Measurements from ENCODE around the gene NELFA. TPM values are rescaled to one million over a fixed set of nuclear protein-coding genes. Genes with fewer than 3 reads are reported as not detected.

Gene NELFA
- total and polyA plus RNA-seq, 2 of the 4 experiments (the other 2 are of a cell fraction) = 4.3 to 21.9 TPM

GRCh38 chr4:2040391-2041238, 31.8 kb upstream of the NELFA start (continued):
- no peak for TF ChIP-seq MXI1 (IDR thresholded peaks at IDR 0.05; ENCODE audit: borderline replicate concordance, low read depth, low read length)

DNA sequence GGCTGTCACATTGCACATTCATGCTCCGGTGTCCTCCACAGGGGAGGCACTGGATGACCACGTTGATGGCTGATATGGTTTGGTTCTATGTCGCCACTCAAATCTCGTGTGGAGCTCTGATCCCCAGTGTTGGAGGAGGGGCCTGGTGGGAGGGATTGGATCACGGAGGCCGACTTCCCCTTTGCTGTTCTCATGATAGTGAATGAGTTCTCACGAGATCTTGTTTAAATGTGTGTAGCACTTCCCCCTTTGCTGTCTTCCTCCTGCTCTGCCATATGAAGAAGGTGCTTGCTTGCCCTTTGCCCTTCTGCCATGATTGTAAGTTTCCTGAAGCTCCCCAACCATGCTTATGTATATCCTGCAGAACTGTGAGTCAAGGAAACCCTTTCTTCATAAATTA, 28.1 kb upstream of the NELFA start:
- in situ Hi-C loops (cut with MboI; ENCODE audit: low sequenced_read_pairs) = no loop called here
- no peak for ATAC-seq (ENCODE audit: low read depth)
- no peak overlapping the region for H4K8ac ChIP-seq (ENCODE audit: low read depth in 2 of 2, low read length in 2 of 2)
- TF ChIP-seq RCOR1 (IDR thresholded peaks at IDR 0.05; ENCODE audit: insufficient replicate concordance, low read length) (no peak), SMC3 (IDR thresholded peaks at IDR 0.05; ENCODE audit: low read depth, low read length) (no peak), RFX5 (IDR thresholded peaks at IDR 0.05; ENCODE audit: low read depth, low read length) (no peak), MAZ (IDR thresholded peaks at IDR 0.05; ENCODE audit: borderline replicate concordance, low read depth, low read length) (no peak), CEBPB (IDR thresholded peaks at IDR 0.05; ENCODE audit: low read depth, low read length) (no peak), MAFK (IDR thresholded peaks at IDR 0.05; ENCODE audit: low read depth, low read length) (no peak), MXI1 (IDR thresholded peaks at IDR 0.05; ENCODE audit: borderline replicate concordance, low read depth, low read length) (no peak), BHLHE40 (IDR thresholded peaks at IDR 0.05; ENCODE audit: low read depth, low read length) (no peak), RAD21 (IDR thresholded peaks at IDR 0.05; ENCODE audit: low read length) (no peak), CHD1 (IDR thresholded peaks at IDR 0.05; ENCODE audit: low read depth, low read length) (no peak), POLR2A (IDR thresholded peaks at IDR 0.05; ENCODE audit: low read depth, low read length) (no peak)
- TF ChIP-seq, protein P1, sequence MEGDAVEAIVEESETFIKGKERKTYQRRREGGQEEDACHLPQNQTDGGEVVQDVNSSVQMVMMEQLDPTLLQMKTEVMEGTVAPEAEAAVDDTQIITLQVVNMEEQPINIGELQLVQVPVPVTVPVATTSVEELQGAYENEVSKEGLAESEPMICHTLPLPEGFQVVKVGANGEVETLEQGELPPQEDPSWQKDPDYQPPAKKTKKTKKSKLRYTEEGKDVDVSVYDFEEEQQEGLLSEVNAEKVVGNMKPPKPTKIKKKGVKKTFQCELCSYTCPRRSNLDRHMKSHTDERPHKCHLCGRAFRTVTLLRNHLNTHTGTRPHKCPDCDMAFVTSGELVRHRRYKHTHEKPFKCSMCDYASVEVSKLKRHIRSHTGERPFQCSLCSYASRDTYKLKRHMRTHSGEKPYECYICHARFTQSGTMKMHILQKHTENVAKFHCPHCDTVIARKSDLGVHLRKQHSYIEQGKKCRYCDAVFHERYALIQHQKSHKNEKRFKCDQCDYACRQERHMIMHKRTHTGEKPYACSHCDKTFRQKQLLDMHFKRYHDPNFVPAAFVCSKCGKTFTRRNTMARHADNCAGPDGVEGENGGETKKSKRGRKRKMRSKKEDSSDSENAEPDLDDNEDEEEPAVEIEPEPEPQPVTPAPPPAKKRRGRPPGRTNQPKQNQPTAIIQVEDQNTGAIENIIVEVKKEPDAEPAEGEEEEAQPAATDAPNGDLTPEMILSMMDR (conservative IDR thresholded peaks at IDR 0.05; ENCODE audit: low read depth, low read length) = no peak
- TF ChIP-seq, protein P2, sequence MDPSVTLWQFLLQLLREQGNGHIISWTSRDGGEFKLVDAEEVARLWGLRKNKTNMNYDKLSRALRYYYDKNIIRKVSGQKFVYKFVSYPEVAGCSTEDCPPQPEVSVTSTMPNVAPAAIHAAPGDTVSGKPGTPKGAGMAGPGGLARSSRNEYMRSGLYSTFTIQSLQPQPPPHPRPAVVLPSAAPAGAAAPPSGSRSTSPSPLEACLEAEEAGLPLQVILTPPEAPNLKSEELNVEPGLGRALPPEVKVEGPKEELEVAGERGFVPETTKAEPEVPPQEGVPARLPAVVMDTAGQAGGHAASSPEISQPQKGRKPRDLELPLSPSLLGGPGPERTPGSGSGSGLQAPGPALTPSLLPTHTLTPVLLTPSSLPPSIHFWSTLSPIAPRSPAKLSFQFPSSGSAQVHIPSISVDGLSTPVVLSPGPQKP (IDR thresholded peaks at IDR 0.05; ENCODE audit: borderline replicate concordance, low read depth, low read length) = no peak

More for the DNA sequence above, 28.1 kb upstream of the NELFA start:
- H3K14ac ChIP-seq (replicated peaks; ENCODE audit: low read depth, low read length) = no peak overlapping the region
- H3K27me3 ChIP-seq (ENCODE audit: control insufficient read depth, insufficient read depth, low read length) = peaks cover 49% of the 10 kb centered on the region
- no TSS peak for BruUV-seq (replicated peaks)
- H3K18ac ChIP-seq (ENCODE audit: low read depth, low read length) = no peak overlapping the region
- POLR2A ChIA-PET (ENCODE audit: unreplicated experiment) = no interaction called here
- no peak for DNase-seq
- H2BK15ac ChIP-seq (ENCODE audit: low read depth, low read length) = no peak overlapping the region
- no peak overlapping the region for H2BK20ac ChIP-seq (ENCODE audit: low read depth, low read length)
- no peak overlapping the region for H3K4ac ChIP-seq (ENCODE audit: low read depth, low read length)
- no peak overlapping the region for H2BK120ac ChIP-seq (ENCODE audit: low read depth, low read length)
- dilution Hi-C loops (cut with HindIII; ENCODE audit: low sequenced_read_pairs, unreplicated experiment) (no loop called here), intact Hi-C loops (cut with micrococcal nuclease) (no loop called here)
- H3K9me1 ChIP-seq (ENCODE audit: insufficient read depth, low read length) = no peaks in the 10 kb centered on the region
- H3K4me2 ChIP-seq (ENCODE audit: low read depth, low read length) = no peak overlapping the region
- H3K79me1 ChIP-seq (ENCODE audit: low read depth in 1 of 2, low read length in 2 of 2) = no peaks in the 10 kb centered on the region
- no peak overlapping the region for H4K5ac ChIP-seq (ENCODE audit: low read depth, low read length)
- H3K36me3 ChIP-seq (ENCODE audit: control insufficient read depth, insufficient read depth, low read length) = no peaks in the 10 kb centered on the region
- no peak overlapping the region for H3K23ac ChIP-seq (ENCODE audit: low read depth, low read length)
- no CpG with 5 or more reads among the region's 7 CpGs for WGBS, 2 experiments (ENCODE audit: extremely low coverage in 2 of 2, insufficient read length in 1 of 2)
- no peak overlapping the region for H3K27ac ChIP-seq (ENCODE audit: insufficient read depth, low read length)
- CTCF ChIA-PET = no interaction called here
- no peak overlapping the region for H2AK9ac ChIP-seq (replicated peaks; ENCODE audit: low read depth, low read length, poor library complexity)
- H2AK5ac ChIP-seq (ENCODE audit: low read depth, low read length) = no peak overlapping the region
- H3K56ac ChIP-seq (ENCODE audit: extremely low read depth, insufficient read depth, low read length) = no peak overlapping the region
- H4K20me1 ChIP-seq (ENCODE audit: insufficient read depth, low read length) = no peaks in the 10 kb centered on the region
- no peaks in the 10 kb centered on the region for H3K4me1 ChIP-seq (ENCODE audit: control insufficient read depth, insufficient read depth, low read length)
- H2AFZ ChIP-seq (replicated peaks; ENCODE audit: low read length, poor library complexity) = no peak overlapping the region
- H3K9ac ChIP-seq (ENCODE audit: low read depth, low read length) = no peak overlapping the region
- H4K91ac ChIP-seq (ENCODE audit: insufficient read depth, low read depth, low read length) = no peak overlapping the region
- no peaks in the 10 kb centered on the region for H3K9me3 ChIP-seq (ENCODE audit: control insufficient read depth, insufficient read depth, low read length)
- H3K4me3 ChIP-seq (ENCODE audit: insufficient read depth, low read depth, low read length) = no peak overlapping the region
- H2BK5ac ChIP-seq (ENCODE audit: low read depth, low read length, poor library complexity, severe bottlenecking) = no peak overlapping the region
